Ecto neural progenitor cell (in vitro differentiated cells): Measurements from ENCODE around the gene DEFB123.
A peak's percentile ranks its signal among the peaks of the same experiment; 100 is the strongest.

Experiments used
- DNase-seq: peaks from one replicate; pipeline ENCODE4 v3.0.0-alpha.2; 2018; ENCODE audit warnings: low spot score

DEFB123 gene

GRCh38 chr20:31474097-31474436 is 33.6 kb downstream of the DEFB123 start:
- no peak for DNase-seq

- peak; percentile 79 for DNase-seq
Observed at GRCh38 chr20:31474758-31475427, 34.5 kb downstream of the DEFB123 start, which contains the start of the genes DEFB124 and REM1. TSS of gene DEFB124 (minus strand) at chr20:31475127. CDS start at chr20:31473013, 2,114 bp downstream. TSS of gene REM1 (plus strand) at chr20:31475288. CDS start at chr20:31476446, 1,158 bp downstream.

- DNase-seq = no peak
Observed at GRCh38 chr20:31475472-31476293, 35.3 kb downstream of the DEFB123 start.

- DNase-seq = no peak
Observed at GRCh38 chr20:31476294-31476585, 35.8 kb downstream of the DEFB123 start.

GRCh38 chr20:31476643-31477215 is 36.3 kb downstream of the DEFB123 start:
- no peak for DNase-seq

- no peak for DNase-seq
Observed at GRCh38 chr20:31484001-31484400, 43.6 kb downstream of the DEFB123 start.

- no peak for DNase-seq
Observed at GRCh38 chr20:31485450-31486339, 45.3 kb downstream of the DEFB123 start.

- DNase-seq = no peak
Observed at GRCh38 chr20:31488115-31488514, 47.7 kb downstream of the DEFB123 start.

- no peak for DNase-seq
Observed at GRCh38 chr20:31489152-31489551, 48.7 kb downstream of the DEFB123 start.

- DNase-seq = no peak
Observed at GRCh38 chr20:31490752-31491151, 50.3 kb downstream of the DEFB123 start.

- DNase-seq = no peak
Observed at GRCh38 chr20:31494131-31494530, 53.7 kb downstream of the DEFB123 start.

- no peak for DNase-seq
Observed at GRCh38 chr20:31496761-31497295, 56.4 kb downstream of the DEFB123 start.

GRCh38 chr20:31497838-31498540 is 57.6 kb downstream of the DEFB123 start:
- DNase-seq = no peak
